Activated CD4-positive, alpha-beta memory T cell treated with anti-CD3 and anti-CD28 coated beads, Interleukin-2, amount 10 ng/mL, durations not matched to agents 7 days and 5 days (primary cell): ENCODE measurements around the gene CFAP20DC. TPM values are rescaled to one million over a fixed set of nuclear protein-coding genes. Genes with fewer than 3 reads are reported as not detected.
"Not testable (repeated sequence)": the region's sequence is repeated elsewhere in the genome, so short reads cannot be mapped to it uniquely, and the experiment has no call there.

Experiments used
- CTCF ChIA-PET: fragments of 350-600 bp; sonication (Branson Sonifier 250); formaldehyde crosslinking; loops from one replicate; lab custom pipeline; 2021; ENCODE audit warnings: antibody characterized with exemption, inconsistent platforms; lab: Charles Lee
- POLR2A ChIA-PET: fragments of 350-600 bp; sonication (Branson Sonifier 250); formaldehyde crosslinking; loops from one replicate; lab custom pipeline; 2021; ENCODE audit warnings: antibody characterized with exemption; lab: Charles Lee
- DNase-seq: peaks from one replicate; pipeline ENCODE4 v3.0.0-alpha.2; 2020
- H3K27ac Mint-ChIP-seq: one replicate; pipeline ENCODE4 v1.8.0; 2021; ENCODE audit warnings: mild to moderate bottlenecking, mixed read lengths
- H3K27me3 Mint-ChIP-seq: one replicate; pipeline ENCODE4 v1.8.0; 2021; ENCODE audit warnings: mixed read lengths
- H3K36me3 Mint-ChIP-seq: one replicate; pipeline ENCODE4 v1.8.0; 2021; ENCODE audit warnings: low read depth, mixed read lengths
- H3K4me1 Mint-ChIP-seq: one replicate; pipeline ENCODE4 v1.8.0; 2021; ENCODE audit warnings: mixed read lengths
- H3K4me3 Mint-ChIP-seq: one replicate; pipeline ENCODE4 v1.8.0; 2021; ENCODE audit warnings: mild to moderate bottlenecking, mixed read lengths
- H3K9me3 Mint-ChIP-seq: one replicate; pipeline ENCODE4 v1.8.0; 2021; ENCODE audit warnings: mixed read lengths
- total RNA-seq, 2 experiments: library from RNA; stranded (reverse); gene quantifications; one replicate each; pipeline ENCODE4 v1.2.3, GENCODE V29; 2021

Gene CFAP20DC
- 1 to 10 TPM; 1.4 to 2.2 TPM for total RNA-seq

GRCh38 chr3:59049671-59050331 lies at the start of gene CFAP20DC:
CFAP20DC (minus strand) TSS chr3:59050025; CDS start chr3:59049631, 394 bp downstream.
- CTCF ChIA-PET: no interaction called here
- H3K27me3 Mint-ChIP-seq: peaks cover 4% of the 10 kb centered on the region
- H3K4me1 Mint-ChIP-seq: peaks cover 14% of the 10 kb centered on the region
- H3K36me3 Mint-ChIP-seq: no peaks in the 10 kb centered on the region
- peak within 1 kb of the TSS; percentile 70 for H3K4me3 Mint-ChIP-seq
- no peaks in the 10 kb centered on the region for H3K9me3 Mint-ChIP-seq
- POLR2A ChIA-PET: no interaction called here
- DNase-seq: peak; percentile 94
- peak within 1 kb of the TSS; percentile 64 for H3K27ac Mint-ChIP-seq

- DNase-seq, H3K9me3 Mint-ChIP-seq, H3K27ac Mint-ChIP-seq, H3K4me3 Mint-ChIP-seq, H3K27me3 Mint-ChIP-seq, CTCF ChIA-PET, H3K36me3 Mint-ChIP-seq, H3K4me1 Mint-ChIP-seq, POLR2A ChIA-PET: not testable (repeated sequence)
Observed at GRCh38 chr3:59098516-59098915, 48.7 kb upstream of the CFAP20DC start.

DNA sequence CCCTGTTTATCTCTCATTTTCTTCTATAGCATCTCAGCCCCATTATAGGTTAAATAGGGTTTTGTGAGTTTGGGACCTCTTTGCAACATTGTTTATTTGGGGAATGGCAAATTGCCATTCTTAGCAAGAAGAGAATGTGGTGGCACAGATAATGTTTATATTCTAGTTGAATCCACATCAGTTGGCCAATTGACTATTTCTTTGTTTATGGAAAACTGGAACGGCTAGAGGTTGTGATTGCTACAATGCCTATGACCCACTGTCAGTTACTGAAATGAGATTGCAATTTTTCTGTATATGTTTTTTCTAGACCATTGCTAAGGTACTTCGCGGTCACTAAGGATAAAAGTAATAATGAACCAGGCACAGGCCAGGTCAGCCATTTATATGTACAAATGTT lies 44.6 kb upstream of the CFAP20DC start:
- Mint-ChIP-seq H3K36me3 (no peaks in the 10 kb centered on the region), H3K27me3 (peaks cover 3% of the 10 kb centered on the region), H3K27ac (no peak overlapping the region), H3K4me1 (no peaks in the 10 kb centered on the region), H3K4me3 (no peak overlapping the region), H3K9me3 (no peaks in the 10 kb centered on the region)
- DNase-seq: no peak
- CTCF ChIA-PET: no interaction called here
- POLR2A ChIA-PET: no interaction called here

DNA sequence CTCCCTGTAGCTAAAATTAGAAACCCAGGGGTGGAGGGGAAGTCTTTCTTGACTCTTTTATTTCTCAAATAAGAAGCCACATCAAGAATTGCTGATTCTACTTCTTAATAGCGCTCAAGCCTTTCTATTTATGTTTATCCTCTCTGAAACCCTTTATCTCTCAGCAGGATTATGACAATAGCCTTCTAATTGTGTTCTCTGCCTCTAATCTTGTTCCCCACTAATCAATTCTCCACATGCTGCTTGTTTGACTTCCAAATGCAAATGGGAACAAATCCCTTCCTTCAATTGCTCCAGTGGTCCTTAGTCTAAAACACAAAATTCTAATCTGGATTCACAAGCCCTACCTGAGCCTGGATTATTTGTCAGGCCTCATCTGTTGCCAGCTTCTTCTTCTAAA lies 43.7 kb upstream of the CFAP20DC start:
- POLR2A ChIA-PET: no interaction called here
- peaks cover 3% of the 10 kb centered on the region for H3K27me3 Mint-ChIP-seq

DNA sequence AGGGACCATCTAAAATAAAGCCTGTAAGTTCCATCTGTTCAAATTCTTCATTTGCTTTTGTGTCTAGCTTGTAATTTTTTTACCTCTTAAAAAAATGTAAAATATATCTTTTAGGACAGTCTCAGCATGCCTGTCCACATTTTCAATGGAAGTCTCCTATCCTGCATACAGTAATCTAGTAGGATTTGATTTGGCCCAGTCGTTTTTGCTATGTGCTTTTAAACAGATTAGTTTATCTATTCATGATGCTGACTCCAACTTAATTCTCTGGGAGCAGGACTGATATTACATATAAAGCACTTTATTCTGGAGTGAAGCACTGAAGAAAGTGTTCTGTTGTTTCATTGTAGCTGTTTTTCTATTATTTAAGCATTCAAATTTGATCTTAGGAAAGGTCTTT lies 38.9 kb upstream of the CFAP20DC start:
- ChIA-PET CTCF (no interaction called here), POLR2A (no interaction called here)
- DNase-seq: no peak
- no peak overlapping the region for H3K27ac Mint-ChIP-seq
- H3K9me3 Mint-ChIP-seq: no peaks in the 10 kb centered on the region
- no peaks in the 10 kb centered on the region for H3K4me1 Mint-ChIP-seq
- H3K36me3 Mint-ChIP-seq: no peaks in the 10 kb centered on the region
- H3K4me3 Mint-ChIP-seq: no peak overlapping the region
- H3K27me3 Mint-ChIP-seq: peaks cover 4% of the 10 kb centered on the region

More for the DNA sequence above, 43.7 kb upstream of the CFAP20DC start:
- Mint-ChIP-seq H3K4me1 (no peaks in the 10 kb centered on the region), H3K9me3 (no peaks in the 10 kb centered on the region), H3K27ac (no peak overlapping the region), H3K4me3 (no peak overlapping the region), H3K36me3 (no peaks in the 10 kb centered on the region)
- CTCF ChIA-PET: no interaction called here
- no peak for DNase-seq

- no peak for DNase-seq
- H3K9me3 Mint-ChIP-seq: no peaks in the 10 kb centered on the region
- H3K27ac Mint-ChIP-seq: no peak overlapping the region
- ChIA-PET CTCF (no interaction called here), POLR2A (no interaction called here)
- no peaks in the 10 kb centered on the region for H3K4me1 Mint-ChIP-seq
- no peaks in the 10 kb centered on the region for H3K36me3 Mint-ChIP-seq
- H3K27me3 Mint-ChIP-seq: peaks cover 9% of the 10 kb centered on the region
- no peak overlapping the region for H3K4me3 Mint-ChIP-seq
Observed at GRCh38 chr3:59085976-59086375, 36.2 kb upstream of the CFAP20DC start.

GRCh38 chr3:59084583-59084982 lies 34.8 kb upstream of the CFAP20DC start:
- no peak overlapping the region for H3K27ac Mint-ChIP-seq
- H3K27me3 Mint-ChIP-seq: peaks cover 15% of the 10 kb centered on the region
- H3K4me1 Mint-ChIP-seq: no peaks in the 10 kb centered on the region
- H3K9me3 Mint-ChIP-seq: no peaks in the 10 kb centered on the region
- DNase-seq: no peak
- H3K4me3 Mint-ChIP-seq: no peak overlapping the region
- no peaks in the 10 kb centered on the region for H3K36me3 Mint-ChIP-seq
- ChIA-PET POLR2A (no interaction called here), CTCF (no interaction called here)

- DNase-seq: no peak
- POLR2A ChIA-PET: no interaction called here
- Mint-ChIP-seq H3K4me3 (no peak overlapping the region), H3K9me3 (no peaks in the 10 kb centered on the region), H3K4me1 (no peaks in the 10 kb centered on the region), H3K27ac (no peak overlapping the region), H3K27me3 (peaks cover 14% of the 10 kb centered on the region), H3K36me3 (no peaks in the 10 kb centered on the region)
- CTCF ChIA-PET: no interaction called here
Observed at GRCh38 chr3:59082106-59082505, 32.3 kb upstream of the CFAP20DC start.

GRCh38 chr3:59081071-59081470 lies 31.2 kb upstream of the CFAP20DC start:
- Mint-ChIP-seq H3K27me3 (peaks cover 12% of the 10 kb centered on the region), H3K9me3 (no peaks in the 10 kb centered on the region), H3K27ac (no peak overlapping the region), H3K4me3 (no peak overlapping the region), H3K4me1 (no peaks in the 10 kb centered on the region), H3K36me3 (no peaks in the 10 kb centered on the region)
- ChIA-PET POLR2A (no interaction called here), CTCF (no interaction called here)
- no peak for DNase-seq

DNA sequence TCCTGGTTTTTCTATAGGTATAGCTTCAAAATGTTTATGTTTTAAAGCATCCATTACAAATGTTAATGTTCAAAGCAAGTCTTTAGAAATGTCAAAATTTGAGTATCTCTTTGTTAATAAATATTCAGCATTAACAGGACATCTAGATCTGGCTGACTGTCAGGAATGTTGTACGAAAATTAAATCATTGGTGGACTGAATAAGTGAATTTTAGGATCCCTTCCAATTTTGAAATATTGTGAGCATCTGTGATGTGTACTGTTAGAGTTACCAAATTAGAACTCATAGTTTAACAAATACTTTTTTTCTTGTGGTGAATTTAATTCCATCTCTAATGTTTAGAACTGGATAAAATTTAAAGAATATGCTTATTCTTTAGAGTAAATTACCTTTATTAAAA lies 30.1 kb upstream of the CFAP20DC start:
- no peaks in the 10 kb centered on the region for H3K4me1 Mint-ChIP-seq
- DNase-seq: no peak
- peaks cover 11% of the 10 kb centered on the region for H3K27me3 Mint-ChIP-seq
- ChIA-PET CTCF (no interaction called here), POLR2A (no interaction called here)
- H3K4me3 Mint-ChIP-seq: no peak overlapping the region
- no peaks in the 10 kb centered on the region for H3K36me3 Mint-ChIP-seq
- no peak overlapping the region for H3K27ac Mint-ChIP-seq
- H3K9me3 Mint-ChIP-seq: no peaks in the 10 kb centered on the region

- H3K36me3 Mint-ChIP-seq: no peaks in the 10 kb centered on the region
- peaks cover 6% of the 10 kb centered on the region for H3K4me1 Mint-ChIP-seq
- H3K27me3 Mint-ChIP-seq: peaks cover 18% of the 10 kb centered on the region
- ChIA-PET CTCF (no interaction called here), POLR2A (no interaction called here)
- H3K9me3 Mint-ChIP-seq: no peaks in the 10 kb centered on the region
- no peak overlapping the region for H3K4me3 Mint-ChIP-seq
- no peak for DNase-seq
- H3K27ac Mint-ChIP-seq: no peak overlapping the region
Observed at GRCh38 chr3:59074764-59075163, 24.9 kb upstream of the CFAP20DC start.

DNA sequence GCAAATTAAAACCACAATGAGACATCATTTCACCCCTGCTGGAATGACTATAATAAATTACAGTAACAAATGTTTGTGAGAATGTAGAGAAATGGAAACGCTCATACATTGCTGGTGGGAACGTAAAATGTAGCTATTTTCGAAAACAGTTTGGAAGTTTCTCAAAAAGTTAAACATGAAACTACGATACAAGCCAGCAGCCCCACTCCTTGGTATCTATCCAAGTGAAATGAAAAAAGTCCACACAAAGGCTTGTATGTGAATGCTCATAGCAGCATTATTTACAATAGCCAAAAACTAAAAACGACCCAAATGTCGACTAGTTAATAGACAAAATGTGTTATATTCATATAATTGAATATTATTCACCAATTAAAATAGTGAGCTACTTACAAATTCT lies 22.9 kb upstream of the CFAP20DC start:
- H3K27me3 Mint-ChIP-seq: peaks cover 18% of the 10 kb centered on the region
- ChIA-PET POLR2A (no interaction called here), CTCF (no interaction called here)
- H3K4me3 Mint-ChIP-seq: no peak overlapping the region
- no peak overlapping the region for H3K27ac Mint-ChIP-seq
- DNase-seq: no peak
- no peaks in the 10 kb centered on the region for H3K9me3 Mint-ChIP-seq
- peaks cover 6% of the 10 kb centered on the region for H3K4me1 Mint-ChIP-seq
- H3K36me3 Mint-ChIP-seq: no peaks in the 10 kb centered on the region

DNA sequence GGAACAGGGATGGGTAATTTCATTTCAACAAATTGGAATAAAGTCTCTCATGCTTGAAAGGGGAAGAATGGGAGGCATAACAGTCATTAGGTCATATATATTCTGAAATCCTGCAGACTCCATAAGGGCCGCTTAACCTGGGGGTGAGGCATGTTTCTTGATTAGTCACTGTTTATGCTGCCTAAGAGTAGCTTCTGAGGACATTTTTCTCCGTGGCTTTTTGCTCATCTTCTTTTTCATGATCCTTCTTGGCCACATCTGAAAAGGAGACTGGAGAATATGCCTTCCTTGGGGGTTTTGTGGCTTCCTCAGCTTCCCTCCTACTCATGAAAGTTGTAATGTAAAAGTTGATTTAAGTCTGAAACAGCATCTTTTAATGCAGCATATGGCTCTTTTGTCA lies 20.0 kb upstream of the CFAP20DC start:
- no peak for DNase-seq
- Mint-ChIP-seq H3K36me3 (no peaks in the 10 kb centered on the region), H3K4me1 (peaks cover 6% of the 10 kb centered on the region), H3K27ac (no peak overlapping the region), H3K9me3 (no peaks in the 10 kb centered on the region), H3K27me3 (peaks cover 17% of the 10 kb centered on the region), H3K4me3 (no peak overlapping the region)
- ChIA-PET POLR2A (no interaction called here), CTCF (no interaction called here)

DNA sequence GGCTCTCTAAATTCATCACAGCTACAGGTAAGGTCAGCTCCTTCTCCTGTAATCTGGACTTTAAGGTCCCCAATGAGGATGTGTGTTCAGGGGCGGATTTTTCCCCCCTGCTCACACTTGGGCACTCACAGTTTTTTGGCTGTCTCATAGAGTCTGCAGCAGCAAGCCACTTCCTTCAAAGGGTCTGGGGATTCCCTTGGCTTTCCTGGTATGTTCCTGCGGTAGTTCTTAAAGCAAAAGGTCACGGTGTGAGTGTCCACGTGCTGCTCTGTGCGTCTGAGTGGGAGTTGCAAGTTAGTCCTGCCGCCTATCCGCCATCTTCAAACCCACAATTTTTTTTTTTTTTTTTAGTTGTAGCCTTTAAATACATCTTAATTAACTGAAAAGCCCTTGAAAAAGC lies 15.4 kb upstream of the CFAP20DC start:
- ChIA-PET CTCF (no interaction called here), POLR2A (no interaction called here)

More for the DNA sequence above, 15.4 kb upstream of the CFAP20DC start:
- H3K4me3 Mint-ChIP-seq: no peak overlapping the region
- DNase-seq: no peak
- no peaks in the 10 kb centered on the region for H3K9me3 Mint-ChIP-seq
- peaks cover 26% of the 10 kb centered on the region for H3K27me3 Mint-ChIP-seq
- H3K36me3 Mint-ChIP-seq: no peaks in the 10 kb centered on the region
- H3K4me1 Mint-ChIP-seq: peaks cover 1% of the 10 kb centered on the region
- no peak overlapping the region for H3K27ac Mint-ChIP-seq
